ENCODE measurements around the gene TMEM107. TPM values are rescaled to one million over a fixed set of nuclear protein-coding genes. Genes with fewer than 3 reads are reported as not detected.
"Not testable (repeated sequence)": the region's sequence is repeated elsewhere in the genome, so short reads cannot be mapped to it uniquely, and the experiment has no call there.

Gene TMEM107
- total RNA-seq, 1 donor = 8.3 TPM

DNA sequence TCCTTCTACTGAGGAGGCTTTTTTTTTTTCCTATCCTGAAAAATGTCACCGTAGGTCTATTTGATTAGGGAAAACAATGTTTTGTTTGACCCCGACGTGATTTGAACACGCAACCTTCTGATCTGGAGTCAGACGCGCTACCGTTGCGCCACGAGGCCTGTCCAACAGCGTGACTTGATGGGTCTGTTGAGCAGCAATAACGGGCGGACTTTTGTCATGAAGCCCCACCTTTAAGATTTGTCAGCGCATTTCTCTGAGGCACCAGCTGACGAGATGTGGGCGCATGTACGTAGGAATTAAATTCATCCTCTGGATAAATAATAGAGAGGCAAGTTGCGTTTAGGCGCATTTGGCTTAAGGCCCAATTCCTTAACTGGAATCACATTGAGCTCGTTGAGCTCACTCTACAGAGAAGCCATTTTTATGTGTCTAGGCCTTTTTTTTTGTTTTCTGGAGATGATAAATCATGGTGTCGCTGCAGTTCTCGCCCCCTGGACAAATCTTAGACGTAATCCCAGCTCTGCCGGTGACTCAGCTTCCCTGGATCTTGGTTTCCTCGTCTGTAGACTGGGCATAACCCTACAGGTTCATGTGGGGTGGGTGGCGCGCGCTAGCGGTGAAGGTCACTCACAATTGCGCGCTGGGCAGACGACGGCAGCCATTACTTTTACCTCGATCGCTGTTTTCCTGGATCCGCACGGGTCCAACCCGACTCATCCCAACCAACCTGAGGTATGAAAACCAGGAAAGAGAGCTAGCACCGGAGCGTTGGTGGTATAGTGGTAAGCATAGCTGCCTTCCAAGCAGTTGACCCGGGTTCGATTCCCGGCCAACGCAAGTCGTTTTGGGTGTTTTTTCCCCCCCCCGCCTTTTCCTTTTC lies 44.8 kb upstream of the TMEM107 start:
- H3K27ac ChIP-seq (ENCODE audit: low read depth, low read length) = peak overlapping the region; percentile 94
- H3K9me3 ChIP-seq (ENCODE audit: low read depth, low read length) = no peaks in the 10 kb centered on the region
- no peaks in the 10 kb centered on the region for H3K27me3 ChIP-seq (ENCODE audit: insufficient read depth, low read length)
- H4K20me1 ChIP-seq (ENCODE audit: insufficient read depth, low read length) = peaks cover 3% of the 10 kb centered on the region
- no peaks in the 10 kb centered on the region for H3K79me2 ChIP-seq (ENCODE audit: insufficient read depth, low read length)
- H2AFZ ChIP-seq (ENCODE audit: low read length) = peak overlapping the region; percentile 95
- no peak for TF ChIP-seq CTCF (IDR thresholded peaks at IDR 0.05; ENCODE audit: extremely low read depth, low read depth, low read length)
- peak; percentile 85 for DNase-seq (ENCODE audit: insufficient read length, low spot score, missing footprints)
- no peaks in the 10 kb centered on the region for H3K36me3 ChIP-seq (ENCODE audit: insufficient read depth, low read length)
- H3K4me3 ChIP-seq (ENCODE audit: insufficient read depth, low read length) = peak overlapping the region; percentile 77
- peak overlapping the region; percentile 94 for H3K4me2 ChIP-seq (ENCODE audit: insufficient read depth, low read length)
- H3K4me1 ChIP-seq (ENCODE audit: insufficient read depth, low read length) = peaks cover 19% of the 10 kb centered on the region

GRCh38 chr17:8214000-8214399 lies 37.8 kb upstream of the TMEM107 start:
- not testable (repeated sequence) for H3K27ac ChIP-seq (ENCODE audit: low read depth, low read length); H3K36me3 ChIP-seq (ENCODE audit: insufficient read depth, low read length); DNase-seq (ENCODE audit: insufficient read length, low spot score, missing footprints)

DNA sequence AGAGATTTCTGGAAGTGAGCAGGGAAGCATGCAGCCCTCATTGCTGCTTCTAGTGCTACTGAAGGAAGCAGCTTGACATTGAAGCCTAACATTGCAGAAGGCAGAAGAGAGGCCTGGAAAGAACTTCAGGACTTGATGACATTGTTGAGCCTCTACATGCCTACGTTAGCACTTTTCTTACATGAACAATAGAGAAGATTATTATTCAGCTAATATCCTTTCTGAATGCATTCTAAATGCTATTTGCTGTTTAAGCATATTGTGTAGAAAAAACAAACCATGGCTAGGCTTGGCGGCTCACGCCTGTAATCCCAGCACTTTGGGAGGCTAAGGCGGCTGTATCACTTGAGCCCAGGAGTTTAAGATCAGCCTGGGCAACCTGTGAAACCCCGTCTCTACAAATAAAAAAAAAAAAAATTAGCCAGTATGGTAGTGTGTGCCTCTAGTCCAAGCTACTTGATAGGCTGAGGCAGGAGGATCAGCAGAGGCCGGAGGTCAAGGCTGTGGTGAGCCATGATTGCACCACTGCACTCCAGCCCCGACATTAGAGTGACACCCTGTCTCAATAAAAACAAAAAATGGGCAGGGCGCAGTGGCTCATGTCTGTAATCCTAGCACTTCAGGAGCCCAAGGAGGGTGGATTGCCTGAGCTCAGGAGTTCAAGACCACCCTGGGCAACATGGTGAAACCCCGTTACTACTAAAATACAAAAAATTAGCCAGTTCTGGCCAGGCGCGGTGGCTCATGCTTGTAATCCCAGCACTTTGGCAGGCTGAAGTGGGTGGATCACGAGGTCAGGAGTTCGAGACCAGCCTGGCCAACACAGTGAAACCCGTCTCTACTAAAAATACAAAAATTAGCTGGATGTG lies 36.4 kb upstream of the TMEM107 start:
- no peak for DNase-seq (ENCODE audit: insufficient read length, low spot score, missing footprints)
- no peak overlapping the region for H3K4me3 ChIP-seq (ENCODE audit: insufficient read depth, low read length)
- no peaks in the 10 kb centered on the region for H3K27me3 ChIP-seq (ENCODE audit: insufficient read depth, low read length)
- H2AFZ ChIP-seq (ENCODE audit: low read length) = no peak overlapping the region
- TF ChIP-seq CTCF (IDR thresholded peaks at IDR 0.05; ENCODE audit: extremely low read depth, low read depth, low read length) = no peak
- no peak overlapping the region for H3K4me2 ChIP-seq (ENCODE audit: insufficient read depth, low read length)
- H3K9me3 ChIP-seq (ENCODE audit: low read depth, low read length) = no peaks in the 10 kb centered on the region
- no peaks in the 10 kb centered on the region for H3K36me3 ChIP-seq (ENCODE audit: insufficient read depth, low read length)
- H3K79me2 ChIP-seq (ENCODE audit: insufficient read depth, low read length) = peaks cover 20% of the 10 kb centered on the region
- no peaks in the 10 kb centered on the region for H4K20me1 ChIP-seq (ENCODE audit: insufficient read depth, low read length)
- H3K4me1 ChIP-seq (ENCODE audit: insufficient read depth, low read length) = peaks cover 17% of the 10 kb centered on the region
- H3K27ac ChIP-seq (ENCODE audit: low read depth, low read length) = no peak overlapping the region

More at GRCh38 chr17:8214000-8214399, 37.8 kb upstream of the TMEM107 start:
- not testable (repeated sequence) for H3K9me3 ChIP-seq (ENCODE audit: low read depth, low read length); H3K79me2 ChIP-seq (ENCODE audit: insufficient read depth, low read length); H4K20me1 ChIP-seq (ENCODE audit: insufficient read depth, low read length); H2AFZ ChIP-seq (ENCODE audit: low read length); H3K27me3 ChIP-seq (ENCODE audit: insufficient read depth, low read length); H3K4me2 ChIP-seq (ENCODE audit: insufficient read depth, low read length); H3K4me3 ChIP-seq (ENCODE audit: insufficient read depth, low read length)
- peaks cover 11% of the 10 kb centered on the region for H3K4me1 ChIP-seq (ENCODE audit: insufficient read depth, low read length)

- Histone ChIP-seq H3K4me3 (ENCODE audit: insufficient read depth, low read length) (peak overlapping the region; percentile 96), H3K9me3 (ENCODE audit: low read depth, low read length) (no peaks in the 10 kb centered on the region), H3K4me2 (ENCODE audit: insufficient read depth, low read length) (peak overlapping the region; percentile 98), H4K20me1 (ENCODE audit: insufficient read depth, low read length) (no peaks in the 10 kb centered on the region), H3K27me3 (ENCODE audit: insufficient read depth, low read length) (no peaks in the 10 kb centered on the region), H3K79me2 (ENCODE audit: insufficient read depth, low read length) (peaks cover 29% of the 10 kb centered on the region), H2AFZ (ENCODE audit: low read length) (peak overlapping the region; percentile 97), H3K36me3 (ENCODE audit: insufficient read depth, low read length) (peaks cover 4% of the 10 kb centered on the region), H3K27ac (ENCODE audit: low read depth, low read length) (peak overlapping the region; percentile 90), H3K4me1 (ENCODE audit: insufficient read depth, low read length) (peaks cover 17% of the 10 kb centered on the region)
- no peak for TF ChIP-seq CTCF (IDR thresholded peaks at IDR 0.05; ENCODE audit: extremely low read depth, low read depth, low read length)
- no peak for DNase-seq (ENCODE audit: insufficient read length, low spot score, missing footprints)
These were observed 34.7 kb upstream of the TMEM107 start for GRCh38 chr17:8210761-8211458.

All from osteoblast (primary cell).